ENCODE measurements around the gene FAM20A. TPM values are rescaled to one million over a fixed set of nuclear protein-coding genes. Genes with fewer than 3 reads are reported as not detected.

FAM20A gene
- total and polyA plus RNA-seq, 2 of the 8 experiments (the other 6 are each of a cell fraction or from before 2014, with no cell fraction given), result 3.6 to 11.9 TPM

DNA sequence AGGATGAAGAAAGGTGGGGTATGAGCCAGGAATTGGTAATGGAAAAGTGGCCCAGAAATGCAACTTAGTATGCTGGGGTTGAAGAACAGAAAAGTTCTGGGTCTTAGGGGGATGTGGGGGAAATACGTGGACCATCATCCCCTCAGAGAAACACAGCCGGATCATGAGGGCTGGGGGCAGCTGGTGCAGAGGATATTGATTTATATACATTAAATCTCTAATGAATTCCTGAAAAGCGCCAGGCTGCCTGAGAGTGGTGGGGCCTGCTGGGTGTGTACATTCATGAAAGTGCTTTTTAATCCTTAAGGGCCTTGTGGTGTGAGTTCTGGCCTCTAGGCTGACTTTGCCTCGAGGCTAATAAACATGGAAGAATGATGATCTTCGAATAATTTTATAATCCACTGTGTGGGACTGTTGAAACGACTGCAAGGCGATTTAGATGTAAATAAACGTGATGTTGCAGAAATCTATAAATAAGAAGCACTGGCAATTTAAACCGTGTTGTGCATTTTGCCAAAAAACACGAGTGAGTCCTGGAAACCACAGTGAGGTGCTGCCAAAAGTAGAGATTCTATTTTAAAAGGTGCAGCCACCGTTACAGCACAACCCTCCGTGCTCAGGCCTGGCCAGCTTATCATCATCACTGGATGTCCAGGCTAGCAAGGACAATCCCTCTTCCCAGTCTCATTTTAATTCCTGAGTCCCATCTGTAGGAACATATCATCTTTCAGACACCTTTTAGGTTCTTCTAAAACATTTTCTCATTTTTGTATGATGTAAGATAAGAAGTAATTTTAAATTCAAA is 56.9 kb downstream of the FAM20A start:
- H3K56ac ChIP-seq (replicated peaks; ENCODE audit: insufficient read length, low read depth, low read length), result no peak overlapping the region
- H2BK15ac ChIP-seq (ENCODE audit: low read length), result no peak overlapping the region
- no peak for DNase-seq (ENCODE audit: low read depth in 1 of 2, low spot score in 2 of 2)
- H3K4me2 ChIP-seq (ENCODE audit: insufficient read depth in 1 of 2, low read depth in 2 of 2, low read length in 2 of 2), result no peak overlapping the region
- H3K27me3 ChIP-seq (replicated peaks in 1 of 4; ENCODE audit: control insufficient read depth in 3 of 4, extremely low read depth in 1 of 4, insufficient read depth in 3 of 4, low read length in 3 of 4), result no peaks in the 10 kb centered on the region
- no peak overlapping the region for H4K5ac ChIP-seq (ENCODE audit: insufficient read length, low read depth, low read length)
- H2BK120ac ChIP-seq (replicated peaks; ENCODE audit: low read depth, low read length), result no peak overlapping the region
- no peaks in the 10 kb centered on the region for H3K4me1 ChIP-seq (replicated peaks in 1 of 4; ENCODE audit: control insufficient read depth in 3 of 4, insufficient read depth in 4 of 4, low read length in 3 of 4)
- H3K4me3 ChIP-seq (ENCODE audit: extremely low read depth in 1 of 4, insufficient read depth in 2 of 4, low read depth in 3 of 4, low read length in 4 of 4), result no peak overlapping the region
- H2AFZ ChIP-seq (ENCODE audit: low read length), result no peak overlapping the region
- H3K14ac ChIP-seq (ENCODE audit: insufficient read length), result no peak overlapping the region
- no peak overlapping the region for H4K91ac ChIP-seq (replicated peaks; ENCODE audit: insufficient read length, low read length)
- no peak overlapping the region for H2BK20ac ChIP-seq (ENCODE audit: low read length)
- no peak overlapping the region for H3K9ac ChIP-seq (replicated peaks in 1 of 4; ENCODE audit: extremely low read depth in 1 of 4, low read depth in 3 of 4, low read length in 3 of 4)
- 91% methylated on average over 12 of the region's 12 CpGs; no CpG with 5 or more reads in 1 of the 2 experiments for WGBS, 2 experiments (ENCODE audit: extremely low coverage in 1 of 2, insufficient coverage in 1 of 2, insufficient read length in 1 of 2, insufficient replicate concordance in 2 of 2, low coverage in 1 of 2, low lambda C conversion rate in 2 of 2, missing lambda C conversion rate in 1 of 2)
- no peak overlapping the region for H3K4ac ChIP-seq (replicated peaks; ENCODE audit: insufficient read length, low read depth, low read length)
- CTCF ChIA-PET (ENCODE audit: partially characterized antibody), result interaction anchor here (0.6 to 1.0 kb wide), 2 partner anchors 56 to 213 kb away, joined by 3 to 4 read pairs; no protein-coding TSS in a partner anchor
- H3K23ac ChIP-seq (ENCODE audit: insufficient read length), result no peak overlapping the region
- H4K8ac ChIP-seq (ENCODE audit: extremely low read depth, insufficient read depth, low read length), result no peak overlapping the region
- TF ChIP-seq PHF8 (conservative IDR thresholded peaks at IDR 0.05; ENCODE audit: low read depth, low read length) (no peak), RNF2 (IDR thresholded peaks at IDR 0.05; ENCODE audit: borderline replicate concordance, low read depth, low read length, missing control alignments, poor library complexity, severe bottlenecking) (no peak), CHD2 (IDR thresholded peaks at IDR 0.05; ENCODE audit: low read length) (no peak), ASH2L (IDR thresholded peaks at IDR 0.05; ENCODE audit: low read length) (no peak), MAX (IDR thresholded peaks at IDR 0.05) (no peak), TEAD4 (IDR thresholded peaks at IDR 0.05; ENCODE audit: low read depth, low read length) (no peak)
- H3K9me3 ChIP-seq (ENCODE audit: insufficient read depth in 2 of 2, low read depth in 1 of 2, low read length in 1 of 2), result no peaks in the 10 kb centered on the region
- H3K79me1 ChIP-seq (ENCODE audit: low read depth, low read length), result no peaks in the 10 kb centered on the region
- POLR2A ChIA-PET (ENCODE audit: partially characterized antibody), result no interaction called here
- no peak overlapping the region for H2AK5ac ChIP-seq (ENCODE audit: low read depth, low read length)
- H3K23me2 ChIP-seq (ENCODE audit: low read depth, low read length), result no peaks in the 10 kb centered on the region
- H3K18ac ChIP-seq (ENCODE audit: extremely low read depth, low read length), result no peak overlapping the region
- FAIRE-seq, result no peak
- H3K79me2 ChIP-seq (ENCODE audit: control insufficient read depth in 1 of 2, insufficient read depth in 2 of 2, low read length in 2 of 2), result no peaks in the 10 kb centered on the region
- H3K27ac ChIP-seq (ENCODE audit: low read depth, low read length), result no peak overlapping the region
- H3K36me3 ChIP-seq (ENCODE audit: control insufficient read depth in 2 of 4, insufficient read depth in 4 of 4, low read length in 3 of 4), result peaks cover 2 to 38% (median 11%) of the 10 kb centered on the region in 4 experiments; a peak in 4 of 8 replicates
- no peak overlapping the region for H2BK5ac ChIP-seq (ENCODE audit: low read depth, low read length)
- no peak overlapping the region for H2BK12ac ChIP-seq (ENCODE audit: low read depth, low read length)
- H4K20me1 ChIP-seq (replicated peaks in 1 of 2; ENCODE audit: control insufficient read depth in 1 of 2, insufficient read depth in 2 of 2, low read length in 2 of 2), result no peaks in the 10 kb centered on the region
